Caki2 (cell line): ENCODE data around the gene ZNF423. TPM values are rescaled to one million over a fixed set of nuclear protein-coding genes. Genes with fewer than 3 reads are reported as not detected.
"Not testable (repeated sequence)": the region's sequence is repeated elsewhere in the genome, so short reads cannot be mapped to it uniquely, and the experiment has no call there.

Experiments
- DNase-seq: peaks from one replicate; pipeline ENCODE4 v3.0.0-alpha.2; 2015; ENCODE audit warnings: low read depth
- in situ Hi-C: cut with HindIII; loops from 2 replicates; pipeline ENCODE4 v1.10.0; 2016; ENCODE audit warnings: low sequenced_read_pairs, low pct_unique_long_range_greater_than_20kb, mixed read lengths
- total RNA-seq: library from RNA; depleted of rRNA; stranded (reverse); fragments of >200 nt; shearing (Covaris generic); gene quantifications from 2 replicates; pipeline ENCODE4 v1.2.3, GENCODE V29; 2014; ENCODE audit warnings: low replicate concordance

Gene ZNF423
- total RNA-seq, 1 experiment from 2014 or later: 0.24 TPM

- no peak for DNase-seq
- in situ Hi-C loops: no loop called here
Measured at GRCh38 chr16:49519741-49520140, 336.2 kb downstream of the ZNF423 start.

GRCh38 chr16:49519008-49519656 lies 336.8 kb downstream of the ZNF423 start:
- no peak for DNase-seq

GRCh38 chr16:49516382-49517036 lies 339.4 kb downstream of the ZNF423 start:
- in situ Hi-C loops: no loop called here
- no peak for DNase-seq

More at GRCh38 chr16:49519008-49519656, 336.8 kb downstream of the ZNF423 start:
- in situ Hi-C loops: no loop called here

- in situ Hi-C loops: no loop called here
- DNase-seq: no peak
Measured at GRCh38 chr16:49515861-49516260, 340.1 kb downstream of the ZNF423 start.

GRCh38 chr16:49515016-49515565 lies 340.8 kb downstream of the ZNF423 start:
- no peak for DNase-seq
- in situ Hi-C loops: no loop called here

- DNase-seq: no peak
- in situ Hi-C loops: no loop called here
Measured at GRCh38 chr16:49514073-49514980, 341.6 kb downstream of the ZNF423 start.

- no peak for DNase-seq
- in situ Hi-C loops: no loop called here
Measured at GRCh38 chr16:49513040-49513439, 342.9 kb downstream of the ZNF423 start.

GRCh38 chr16:49510654-49511305 lies 345.1 kb downstream of the ZNF423 start:
- in situ Hi-C loops: no loop called here
- no peak for DNase-seq

GRCh38 chr16:49510141-49510540 lies 345.8 kb downstream of the ZNF423 start:
- no peak for DNase-seq
- in situ Hi-C loops: no loop called here

GRCh38 chr16:49506058-49507013 lies 349.6 kb downstream of the ZNF423 start:
- DNase-seq, in situ Hi-C loops: not testable (repeated sequence)

GRCh38 chr16:49505556-49505955 lies 350.4 kb downstream of the ZNF423 start:
- in situ Hi-C loops: no loop called here
- DNase-seq: no peak

GRCh38 chr16:49504626-49505025 lies 351.3 kb downstream of the ZNF423 start:
- in situ Hi-C loops: no loop called here
- no peak for DNase-seq

GRCh38 chr16:49504023-49504364 lies 351.9 kb downstream of the ZNF423 start:
- in situ Hi-C loops: no loop called here
- no peak for DNase-seq

- no peak for DNase-seq
- in situ Hi-C loops: no loop called here
Measured at GRCh38 chr16:49503256-49504022, 352.5 kb downstream of the ZNF423 start.

- no peak for DNase-seq
- in situ Hi-C loops: no loop called here
Measured at GRCh38 chr16:49502136-49502881, 353.6 kb downstream of the ZNF423 start.
